Tibial nerve (tissue), 4 donors: Measurements from ENCODE around the gene MSH6.

Source experiments
- EP300 ChIP-seq, 2 donors: sonication (generic); formaldehyde crosslinking; IDR thresholded peaks; one replicate each; pipeline ENCODE4 v1.6.1; 2017; ENCODE audit warnings: antibody characterized with exemption in 2 of 2, mild to moderate bottlenecking in 1 of 2
- TF ChIP-seq, protein P1 (sequence below), 5 experiments: fragments of 200-600 bp in 3 of 5; fragments of 450-650 bp in 2 of 5; sonication (generic) in 3 of 5; IDR thresholded peaks; one replicate each; pipeline ENCODE4 v1.5.1; 2016 to 2019; ENCODE audit warnings: antibody characterized with exemption in 5 of 5, mild to moderate bottlenecking in 3 of 5, moderate library complexity in 2 of 5

- TF ChIP-seq EP300 (IDR thresholded peaks at IDR 0.05), result no peak
- TF ChIP-seq, protein P1, sequence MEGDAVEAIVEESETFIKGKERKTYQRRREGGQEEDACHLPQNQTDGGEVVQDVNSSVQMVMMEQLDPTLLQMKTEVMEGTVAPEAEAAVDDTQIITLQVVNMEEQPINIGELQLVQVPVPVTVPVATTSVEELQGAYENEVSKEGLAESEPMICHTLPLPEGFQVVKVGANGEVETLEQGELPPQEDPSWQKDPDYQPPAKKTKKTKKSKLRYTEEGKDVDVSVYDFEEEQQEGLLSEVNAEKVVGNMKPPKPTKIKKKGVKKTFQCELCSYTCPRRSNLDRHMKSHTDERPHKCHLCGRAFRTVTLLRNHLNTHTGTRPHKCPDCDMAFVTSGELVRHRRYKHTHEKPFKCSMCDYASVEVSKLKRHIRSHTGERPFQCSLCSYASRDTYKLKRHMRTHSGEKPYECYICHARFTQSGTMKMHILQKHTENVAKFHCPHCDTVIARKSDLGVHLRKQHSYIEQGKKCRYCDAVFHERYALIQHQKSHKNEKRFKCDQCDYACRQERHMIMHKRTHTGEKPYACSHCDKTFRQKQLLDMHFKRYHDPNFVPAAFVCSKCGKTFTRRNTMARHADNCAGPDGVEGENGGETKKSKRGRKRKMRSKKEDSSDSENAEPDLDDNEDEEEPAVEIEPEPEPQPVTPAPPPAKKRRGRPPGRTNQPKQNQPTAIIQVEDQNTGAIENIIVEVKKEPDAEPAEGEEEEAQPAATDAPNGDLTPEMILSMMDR (IDR thresholded peaks at IDR 0.05), result no peak
Observed at GRCh38 chr2:47741101-47741500, 41.8 kb upstream of the MSH6 start.
